Jurkat, Clone E6-1 (cell line): Measurements from ENCODE around the gene CCL4.
A peak's percentile ranks its signal among the peaks of the same experiment; 100 is the strongest.
"Not testable (repeated sequence)": the region's sequence is repeated elsewhere in the genome, so short reads cannot be mapped to it uniquely, and the experiment has no call there.

Source experiments
- DNase-seq: peaks from one replicate; pipeline ENCODE4 v3.0.0-alpha.2; 2011; ENCODE audit warnings: low read depth, low spot score
- H3K4me3 ChIP-seq: 2 replicates; pipeline ENCODE4 v1.5.1; 2011; ENCODE audit warnings: mild to moderate bottlenecking, low read length, control low read depth, moderate library complexity

CCL4 gene

GRCh38 chr17:36112572-36112971 is 8.9 kb downstream of the CCL4 start:
- no peak for DNase-seq
- no peak overlapping the region for H3K4me3 ChIP-seq

- H3K4me3 ChIP-seq, DNase-seq: not testable (repeated sequence)
Measured at GRCh38 chr17:36113131-36113530, 9.5 kb downstream of the CCL4 start.

- H3K4me3 ChIP-seq, DNase-seq: not testable (repeated sequence)
Measured at GRCh38 chr17:36114971-36115648, 11.5 kb downstream of the CCL4 start.

GRCh38 chr17:36115649-36115977 is 12.0 kb downstream of the CCL4 start:
- not testable (repeated sequence) for H3K4me3 ChIP-seq, DNase-seq

- H3K4me3 ChIP-seq, result no peak overlapping the region
- no peak for DNase-seq
Measured at GRCh38 chr17:36117505-36118382, 14.1 kb downstream of the CCL4 start.

- H3K4me3 ChIP-seq, result no peak overlapping the region
- no peak for DNase-seq
Measured at GRCh38 chr17:36118477-36119353, 15.1 kb downstream of the CCL4 start.

GRCh38 chr17:36120221-36120620 is 16.6 kb downstream of the CCL4 start:
- DNase-seq, result no peak
- H3K4me3 ChIP-seq, result no peak overlapping the region

GRCh38 chr17:36121099-36121498 is 17.5 kb downstream of the CCL4 start:
- not testable (repeated sequence) for DNase-seq, H3K4me3 ChIP-seq

GRCh38 chr17:36123431-36123830 is 19.8 kb downstream of the CCL4 start:
- no peak for DNase-seq
- H3K4me3 ChIP-seq, result no peak overlapping the region

GRCh38 chr17:36124879-36125824 is 21.5 kb downstream of the CCL4 start:
- no peak for DNase-seq
- H3K4me3 ChIP-seq, result no peak overlapping the region

- peak; percentile 38 for DNase-seq
- H3K4me3 ChIP-seq, result no peak overlapping the region
Measured at GRCh38 chr17:36127199-36127893, 23.7 kb downstream of the CCL4 start.

- no peak for DNase-seq
- no peak overlapping the region for H3K4me3 ChIP-seq
Measured at GRCh38 chr17:36127911-36128310, 24.3 kb downstream of the CCL4 start.

- H3K4me3 ChIP-seq, result no peak overlapping the region
- no peak for DNase-seq
Measured at GRCh38 chr17:36128411-36128978, 24.9 kb downstream of the CCL4 start.

- H3K4me3 ChIP-seq, result no peak overlapping the region
- DNase-seq, result no peak
Measured at GRCh38 chr17:36129616-36130015, 26.0 kb downstream of the CCL4 start.

- no peak overlapping the region for H3K4me3 ChIP-seq
- DNase-seq, result no peak
Measured at GRCh38 chr17:36130346-36130745, 26.7 kb downstream of the CCL4 start.

GRCh38 chr17:36131421-36131820 is 27.8 kb downstream of the CCL4 start:
- no peak overlapping the region for H3K4me3 ChIP-seq
- no peak for DNase-seq

GRCh38 chr17:36131931-36132330 is 28.3 kb downstream of the CCL4 start:
- H3K4me3 ChIP-seq, result no peak overlapping the region
- DNase-seq, result no peak

GRCh38 chr17:36132421-36132831 is 28.8 kb downstream of the CCL4 start:
- no peak overlapping the region for H3K4me3 ChIP-seq
- DNase-seq, result no peak
